Astrocyte (in vitro differentiated cells and primary cell): ENCODE measurements around the gene SLAMF6. TPM values are rescaled to one million over a fixed set of nuclear protein-coding genes. Genes with fewer than 3 reads are reported as not detected.

Source experiments
- DNase-seq: peaks from one replicate; pipeline ENCODE4 v3.0.0-alpha.2; 2010; ENCODE audit warnings: low read depth
- FAIRE-seq: peaks from 2 replicates; lab custom pipeline; 2011; peaks lifted over from hg19 to GRCh38; lab: Jason Lieb, UNC
- H2AFZ ChIP-seq: 2 replicates; pipeline ENCODE4 v1.6.0; 2012; ENCODE audit warnings: low read depth, low read length, inconsistent platforms
- H3K27ac ChIP-seq: 2 replicates; pipeline ENCODE4 v1.5.1; 2011; ENCODE audit warnings: low read depth, low read length, inconsistent platforms
- H3K27me3 ChIP-seq: 2 replicates; pipeline ENCODE4 v1.6.0; 2011; ENCODE audit warnings: low read length, inconsistent platforms; ENCODE audit not compliant: insufficient read depth
- H3K36me3 ChIP-seq: 2 replicates; pipeline ENCODE4 v1.5.1; 2011; ENCODE audit warnings: low read length, inconsistent platforms; ENCODE audit not compliant: insufficient read depth
- H3K4me1 ChIP-seq: 2 replicates; pipeline ENCODE4 v1.5.1; 2011; ENCODE audit warnings: low read length, inconsistent platforms; ENCODE audit not compliant: insufficient read depth
- H3K4me2 ChIP-seq: 2 replicates; pipeline ENCODE4 v1.6.0; 2012; ENCODE audit warnings: low read length, inconsistent platforms
- H3K4me3 ChIP-seq: 2 replicates; pipeline ENCODE4 v1.5.1; 2011; ENCODE audit warnings: low read depth, mild to moderate bottlenecking, low read length, inconsistent platforms; ENCODE audit not compliant: insufficient read depth
- H3K79me2 ChIP-seq: 2 replicates; pipeline ENCODE4 v1.6.0; 2012; ENCODE audit warnings: mild to moderate bottlenecking, low read length, inconsistent platforms; ENCODE audit not compliant: insufficient read depth
- H3K9ac ChIP-seq: 2 replicates; pipeline ENCODE4 v1.6.0; 2012; ENCODE audit warnings: mild to moderate bottlenecking, low read length, inconsistent platforms
- H3K9me3 ChIP-seq: 2 replicates; pipeline ENCODE4 v1.5.1; 2012; ENCODE audit warnings: low read depth, mild to moderate bottlenecking, low read length, inconsistent platforms; ENCODE audit not compliant: insufficient read depth
- H4K20me1 ChIP-seq: 2 replicates; pipeline ENCODE4 v1.6.0; 2012; ENCODE audit warnings: low read length, inconsistent platforms; ENCODE audit not compliant: insufficient read depth
- H3K27ac Mint-ChIP-seq: one replicate; pipeline ENCODE4 v1.8.0; 2021; ENCODE audit warnings: mild to moderate bottlenecking, mixed read lengths; ENCODE audit not compliant: unreplicated experiment
- H3K27me3 Mint-ChIP-seq: one replicate; pipeline ENCODE4 v1.8.0; 2021; ENCODE audit warnings: low read depth, mixed read lengths; ENCODE audit not compliant: unreplicated experiment
- H3K36me3 Mint-ChIP-seq: one replicate; pipeline ENCODE4 v1.8.0; 2021; ENCODE audit warnings: low read depth, mixed read lengths; ENCODE audit not compliant: unreplicated experiment
- H3K4me1 Mint-ChIP-seq: one replicate; pipeline ENCODE4 v1.8.0; 2021; ENCODE audit warnings: low read depth, mixed read lengths; ENCODE audit not compliant: unreplicated experiment
- H3K4me3 Mint-ChIP-seq: one replicate; pipeline ENCODE4 v1.8.0; 2021; ENCODE audit warnings: mild to moderate bottlenecking, moderate library complexity, mixed read lengths; ENCODE audit not compliant: unreplicated experiment
- H3K9me3 Mint-ChIP-seq: one replicate; pipeline ENCODE4 v1.8.0; 2021; ENCODE audit warnings: mild to moderate bottlenecking, mixed read lengths; ENCODE audit not compliant: unreplicated experiment
- CTCF ChIP-seq: IDR thresholded peaks from 2 replicates; pipeline ENCODE4 v1.5.1; 2011; ENCODE audit warnings: low read depth, mild to moderate bottlenecking, inconsistent platforms, low read length, moderate library complexity; ENCODE audit not compliant: insufficient read depth
- EZH2 ChIP-seq: IDR thresholded peaks from 2 replicates; pipeline ENCODE4 v1.6.1; 2012; ENCODE audit warnings: mild to moderate bottlenecking, low read length, inconsistent platforms; ENCODE audit not compliant: insufficient read depth
- total RNA-seq: library from RNA; stranded (reverse); gene quantifications from 2 replicates; pipeline ENCODE4 v1.2.1, GENCODE V29; 2021

The SLAMF6 gene
- total RNA-seq, 1 donor from 2014 or later, result not detected

- TF ChIP-seq EZH2, result no peak
- TF ChIP-seq CTCF, result no peak
- no peak for FAIRE-seq
- no peaks in the 10 kb centered on the region for H3K79me2 ChIP-seq
- H3K9ac ChIP-seq, result no peak overlapping the region
- no peak overlapping the region for H3K27ac Mint-ChIP-seq
- no peak overlapping the region for H3K4me3 ChIP-seq
- no peaks in the 10 kb centered on the region for H3K27me3 ChIP-seq
- H4K20me1 ChIP-seq, result no peaks in the 10 kb centered on the region
- H3K4me3 Mint-ChIP-seq, result no peak overlapping the region
- no peak overlapping the region for H3K4me2 ChIP-seq
- H3K36me3 ChIP-seq, result no peaks in the 10 kb centered on the region
- no peaks in the 10 kb centered on the region for H3K9me3 ChIP-seq
- H3K27ac ChIP-seq, result no peak overlapping the region
- DNase-seq, result no peak
- no peaks in the 10 kb centered on the region for H3K9me3 Mint-ChIP-seq
- H2AFZ ChIP-seq, result no peak overlapping the region
- no peaks in the 10 kb centered on the region for H3K36me3 Mint-ChIP-seq
- no peaks in the 10 kb centered on the region for H3K4me1 Mint-ChIP-seq
- no peaks in the 10 kb centered on the region for H3K27me3 Mint-ChIP-seq
- no peaks in the 10 kb centered on the region for H3K4me1 ChIP-seq
Observed at GRCh38 chr1:160446945-160447600, 76.0 kb downstream of the SLAMF6 start.

- peaks cover 4% of the 10 kb centered on the region for H3K27me3 ChIP-seq
- no peaks in the 10 kb centered on the region for H3K4me1 Mint-ChIP-seq
- no peaks in the 10 kb centered on the region for H3K27me3 Mint-ChIP-seq
- no peaks in the 10 kb centered on the region for H3K4me1 ChIP-seq
- no peak overlapping the region for H3K27ac Mint-ChIP-seq
- no peaks in the 10 kb centered on the region for H3K36me3 Mint-ChIP-seq
- H4K20me1 ChIP-seq, result no peaks in the 10 kb centered on the region
- H3K79me2 ChIP-seq, result no peaks in the 10 kb centered on the region
- no peak for DNase-seq
- no peak overlapping the region for H3K4me3 Mint-ChIP-seq
- H3K4me3 ChIP-seq, result no peak overlapping the region
- TF ChIP-seq EZH2, result no peak
- TF ChIP-seq CTCF, result no peak
- H3K9ac ChIP-seq, result no peak overlapping the region
- H3K36me3 ChIP-seq, result no peaks in the 10 kb centered on the region
- H3K27ac ChIP-seq, result no peak overlapping the region
- H3K4me2 ChIP-seq, result no peak overlapping the region
- no peaks in the 10 kb centered on the region for H3K9me3 Mint-ChIP-seq
- H3K9me3 ChIP-seq, result no peaks in the 10 kb centered on the region
- H2AFZ ChIP-seq, result no peak overlapping the region
- no peak for FAIRE-seq
Observed at GRCh38 chr1:160439718-160440117, 83.3 kb downstream of the SLAMF6 start.

GRCh38 chr1:160438935-160439334 lies 84.1 kb downstream of the SLAMF6 start:
- Mint-ChIP-seq H3K27me3 (no peaks in the 10 kb centered on the region), H3K4me1 (no peaks in the 10 kb centered on the region), H3K36me3 (no peaks in the 10 kb centered on the region), H3K27ac (no peak overlapping the region), H3K9me3 (no peaks in the 10 kb centered on the region), H3K4me3 (no peak overlapping the region)
- H3K4me3 ChIP-seq, result no peak overlapping the region
- H2AFZ ChIP-seq, result no peak overlapping the region
- H3K27me3 ChIP-seq, result peaks cover 4% of the 10 kb centered on the region
- no peaks in the 10 kb centered on the region for H4K20me1 ChIP-seq
- TF ChIP-seq CTCF, result no peak
- no peak overlapping the region for H3K9ac ChIP-seq
- no peak overlapping the region for H3K27ac ChIP-seq
- H3K79me2 ChIP-seq, result no peaks in the 10 kb centered on the region
- no peak overlapping the region for H3K4me2 ChIP-seq
- FAIRE-seq (no peak), DNase-seq (no peak)
- H3K9me3 ChIP-seq, result no peaks in the 10 kb centered on the region
- H3K36me3 ChIP-seq, result no peaks in the 10 kb centered on the region
- H3K4me1 ChIP-seq, result no peaks in the 10 kb centered on the region
